Calu3 (cell line): ENCODE results near the gene PLEKHH1. TPM values are rescaled to one million over a fixed set of nuclear protein-coding genes. Genes with fewer than 3 reads are reported as not detected.

Experiments used
- Bru-seq: library from RNA; stranded (reverse); fragments of 400-500 nt; gene quantifications from one replicate; lab custom pipeline; 2021; lab: Mats Ljungman, UMichigan
- BruChase-seq, 2 experiments: library from RNA; stranded (reverse); fragments of 400-500 nt; gene quantifications; one replicate each; lab custom pipeline; 2021; lab: Mats Ljungman, UMichigan
- BruUV-seq: library from RNA; stranded (reverse); fragments of 400-500 nt; replicated peaks from 2 replicates; lab custom pipeline; 2021; lab: Mats Ljungman, UMichigan
- CTCF ChIA-PET: fragments of 300-600 bp; sonication (Branson Sonifier 250); formaldehyde crosslinking; loops from one replicate; lab custom pipeline; 2022; ENCODE audit warnings: antibody characterized with exemption; lab: Charles Lee
- DNase-seq: peaks from one replicate; pipeline ENCODE4 v3.0.0; 2022
- H3K27ac Mint-ChIP-seq: one replicate; pipeline ENCODE4 v1.8.0; 2022; ENCODE audit warnings: mixed read lengths; ENCODE audit not compliant: unreplicated experiment
- H3K27me3 Mint-ChIP-seq: one replicate; pipeline ENCODE4 v1.8.0; 2022; ENCODE audit warnings: mixed read lengths; ENCODE audit not compliant: unreplicated experiment
- H3K36me3 Mint-ChIP-seq: one replicate; pipeline ENCODE4 v1.8.0; 2022; ENCODE audit warnings: mild to moderate bottlenecking, moderate library complexity, mixed read lengths; ENCODE audit not compliant: insufficient read depth, unreplicated experiment
- H3K4me1 Mint-ChIP-seq: one replicate; pipeline ENCODE4 v1.8.0; 2022; ENCODE audit warnings: mild to moderate bottlenecking, low read depth, mixed read lengths; ENCODE audit not compliant: unreplicated experiment
- H3K4me3 Mint-ChIP-seq: one replicate; pipeline ENCODE4 v1.8.0; 2022; ENCODE audit warnings: mild to moderate bottlenecking, low read depth, moderate library complexity, mixed read lengths; ENCODE audit not compliant: unreplicated experiment
- H3K9me3 Mint-ChIP-seq: one replicate; pipeline ENCODE4 v1.8.0; 2022; ENCODE audit warnings: low read depth, mixed read lengths; ENCODE audit not compliant: unreplicated experiment
- CTCF ChIP-seq: fragments of 200-600 bp; IDR thresholded peaks from one replicate; pipeline ENCODE4 v1.8.0; 2022; ENCODE audit warnings: antibody characterized with exemption; ENCODE audit not compliant: unreplicated experiment
- intact Hi-C: fragments of 100-400 bp; cut with micrococcal nuclease; formaldehyde crosslinking; loops from one replicate; pipeline ENCODE4 v1.10.0; 2022; ENCODE audit not compliant: unreplicated experiment
- long read RNA-seq: library from polyadenylated mRNA; stranded (forward); transcript quantifications from one replicate; pipeline ENCODE4 v2.0.0, GENCODE V29; 2022
- total RNA-seq: library from RNA; stranded (reverse); gene quantifications from 2 replicates; pipeline ENCODE4 v1.2.3, GENCODE V29; 2022

Gene PLEKHH1
- total RNA-seq (11.8 and 13.6 TPM in 2 replicates), Bru-seq, nascent RNA (percentile 44 among the genes with signal in this experiment), BruChase-seq, experiment 1, labeled RNA remaining after a 6-hour chase (percentile 49 among the genes with signal in this experiment), BruChase-seq, experiment 2, labeled RNA remaining after a 2-hour chase (percentile 49 among the genes with signal in this experiment)
- long read RNA-seq, partial matches to known transcripts = 0 of 3 reads
- long read RNA-seq, other reads (novel, unspliced or antisense) = 3 of 3 reads

- CTCF ChIA-PET = interaction anchor here (1.0 to 1.5 kb wide), 3 partner anchors 9 to 171 kb away, joined by 4 to 9 read pairs (median 4); no protein-coding TSS in a partner anchor
- H3K4me3 Mint-ChIP-seq = peak within 1 kb of the TSS; percentile 73
- BruUV-seq = no TSS peak
- no peak for TF ChIP-seq CTCF
- peak; percentile 74 for DNase-seq
- peaks cover 27% of the 10 kb centered on the region for H3K27me3 Mint-ChIP-seq
- peaks cover 13% of the 10 kb centered on the region for H3K36me3 Mint-ChIP-seq
- intact Hi-C loops = no loop called here
- H3K27ac Mint-ChIP-seq = peak within 1 kb of the TSS; percentile 39
- no peaks in the 10 kb centered on the region for H3K4me1 Mint-ChIP-seq
- no peaks in the 10 kb centered on the region for H3K9me3 Mint-ChIP-seq
These were observed at the start of gene PLEKHH1 for GRCh38 chr14:67532998-67533753. Gene PLEKHH1 (plus strand): TSS chr14:67533290. CDS start chr14:67541868, 8,578 bp downstream.

GRCh38 chr14:67483579-67484285, 49.4 kb upstream of the PLEKHH1 start:
- Mint-ChIP-seq H3K4me1 (no peaks in the 10 kb centered on the region), H3K9me3 (no peaks in the 10 kb centered on the region), H3K27ac (no peak overlapping the region), H3K27me3 (peaks cover 23% of the 10 kb centered on the region), H3K36me3 (no peaks in the 10 kb centered on the region), H3K4me3 (no peak overlapping the region)
- no peak for DNase-seq
- no peak for TF ChIP-seq CTCF
- BruUV-seq = no TSS peak
- CTCF ChIA-PET = interaction anchor here (0.7 kb wide), 1 partner anchor 42 kb away, joined by 3 read pairs; no protein-coding TSS in a partner anchor
- intact Hi-C loops = no loop called here

GRCh38 chr14:67485501-67486095, 47.5 kb upstream of the PLEKHH1 start:
- no peak for DNase-seq
- no TSS peak for BruUV-seq
- no peaks in the 10 kb centered on the region for H3K4me1 Mint-ChIP-seq
- H3K36me3 Mint-ChIP-seq = no peaks in the 10 kb centered on the region
- H3K4me3 Mint-ChIP-seq = no peak overlapping the region
- peaks cover 14% of the 10 kb centered on the region for H3K27me3 Mint-ChIP-seq
- CTCF ChIA-PET = no interaction called here
- intact Hi-C loops = no loop called here
- no peak for TF ChIP-seq CTCF
- H3K9me3 Mint-ChIP-seq = no peaks in the 10 kb centered on the region
- H3K27ac Mint-ChIP-seq = no peak overlapping the region

GRCh38 chr14:67486890-67487289, 46.2 kb upstream of the PLEKHH1 start:
- peaks cover 9% of the 10 kb centered on the region for H3K27me3 Mint-ChIP-seq
- H3K4me1 Mint-ChIP-seq = no peaks in the 10 kb centered on the region
- DNase-seq = no peak
- H3K9me3 Mint-ChIP-seq = no peaks in the 10 kb centered on the region
- no peak overlapping the region for H3K27ac Mint-ChIP-seq
- intact Hi-C loops = no loop called here
- no peak for TF ChIP-seq CTCF
- CTCF ChIA-PET = no interaction called here
- BruUV-seq = no TSS peak
- no peaks in the 10 kb centered on the region for H3K36me3 Mint-ChIP-seq
- no peak overlapping the region for H3K4me3 Mint-ChIP-seq
